ENCODE data around the gene GLA.

Gene GLA

DNA sequence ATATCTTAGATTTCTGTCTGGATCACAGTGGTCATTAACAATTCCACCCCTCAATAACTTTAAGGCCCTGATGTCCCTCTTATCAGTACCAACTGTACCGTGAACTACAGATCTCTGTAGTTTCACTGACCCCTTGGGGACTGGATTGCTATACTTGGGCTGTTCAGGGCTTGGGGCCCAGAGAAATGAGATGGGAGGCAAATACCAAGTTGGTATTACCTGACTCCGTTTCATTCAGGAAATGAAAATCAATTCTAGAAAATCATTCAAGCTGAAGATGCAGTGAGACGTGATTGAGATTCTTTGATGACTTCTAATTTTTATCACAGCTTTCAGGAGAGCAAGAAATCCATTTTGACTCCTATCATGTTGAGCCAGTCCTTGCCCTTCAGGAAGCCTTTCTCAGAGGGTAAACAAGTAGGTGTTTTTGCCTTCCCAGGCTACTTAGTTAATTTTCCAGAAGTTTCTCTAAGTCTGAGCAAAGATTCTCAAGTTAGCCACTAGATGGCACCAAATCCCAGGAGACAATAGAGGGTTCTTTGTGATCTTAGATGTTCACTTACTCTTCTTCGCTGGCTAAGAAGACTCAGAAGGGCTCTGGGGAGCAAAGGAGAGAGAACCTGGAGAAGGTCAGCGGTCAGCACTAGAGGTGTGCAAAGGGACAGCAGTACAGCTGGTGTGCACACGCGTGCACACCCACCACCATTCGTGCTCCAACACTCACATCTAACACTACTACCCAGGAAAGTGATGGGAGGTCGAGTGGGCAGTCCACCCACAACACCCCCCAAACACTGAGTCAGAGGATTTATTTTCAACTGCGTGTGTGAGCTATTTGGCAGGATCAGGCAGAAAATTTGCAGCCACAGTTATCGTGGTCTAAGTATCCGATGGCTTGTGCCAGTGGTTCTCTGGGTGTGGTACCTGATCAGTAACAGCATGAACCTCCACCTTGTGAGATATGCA lies 7.7 kb upstream of the GLA start:
- Histone ChIP-seq H3K4me1 (ENCODE audit: control insufficient read depth, insufficient read depth, low read length) (0 out of 2 replicates have a peak, but pooled peaks cover 2% of the 10 kb centered on the region), H3K36me3 (ENCODE audit: control insufficient read depth in 2 of 2, insufficient read depth in 1 of 2, low read length in 2 of 2) (peaks cover 0 to 23% of the 10 kb centered on the region in 2 experiments; a peak in 2 of 3 replicates), H3K4me3 (ENCODE audit: low read depth, low read length) (no peak overlapping the region), H3K9me3 (ENCODE audit: control insufficient read depth, insufficient read depth, low read depth, low read length) (no peaks in the 10 kb centered on the region), H3K27ac (ENCODE audit: extremely low read depth, low read depth, low read length) (no peak overlapping the region)
- CTCF ChIA-PET: interaction anchor here (0.6 to 5.0 kb wide), 23 partner anchors 9 to 1081 kb away, joined by 3 to 28 read pairs (median 4); partner anchors contain the start of genes ARMCX4 and RPL36A
- POLR2A ChIA-PET: interaction anchor here (1.2 kb wide), 1 partner anchor 25 kb away, joined by 3 read pairs; the partner anchor contains the start of gene RPL36A
- TF ChIP-seq HOXA7 (CRISPR knock-in tag; IDR thresholded peaks at IDR 0.05; ENCODE audit: borderline replicate concordance): no peak
- TF ChIP-seq ZNF175 (tag by site-specific recombination; IDR thresholded peaks at IDR 0.05): no peak
- no peak for TF ChIP-seq ZSCAN30 (tag by site-specific recombination; IDR thresholded peaks at IDR 0.05)
- TF ChIP-seq, protein P1, sequence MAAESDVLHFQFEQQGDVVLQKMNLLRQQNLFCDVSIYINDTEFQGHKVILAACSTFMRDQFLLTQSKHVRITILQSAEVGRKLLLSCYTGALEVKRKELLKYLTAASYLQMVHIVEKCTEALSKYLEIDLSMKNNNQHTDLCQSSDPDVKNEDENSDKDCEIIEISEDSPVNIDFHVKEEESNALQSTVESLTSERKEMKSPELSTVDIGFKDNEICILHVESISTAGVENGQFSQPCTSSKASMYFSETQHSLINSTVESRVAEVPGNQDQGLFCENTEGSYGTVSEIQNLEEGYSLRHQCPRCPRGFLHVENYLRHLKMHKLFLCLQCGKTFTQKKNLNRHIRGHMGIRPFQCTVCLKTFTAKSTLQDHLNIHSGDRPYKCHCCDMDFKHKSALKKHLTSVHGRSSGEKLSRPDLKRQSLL (tag by site-specific recombination; IDR thresholded peaks at IDR 0.05): no peak
- no peak for TF ChIP-seq FEZF1 (tag by site-specific recombination; IDR thresholded peaks at IDR 0.05)
- peak; percentile 27; the same call in 1 of the 2 replicates for TF ChIP-seq ZNF660 (tag by site-specific recombination; IDR thresholded peaks at IDR 0.05)
- TF ChIP-seq BCL11B (tag by site-specific recombination; IDR thresholded peaks at IDR 0.05; ENCODE audit: low read depth): no peak
- no peak for TF ChIP-seq ZNF202 (tag by site-specific recombination; IDR thresholded peaks at IDR 0.05; ENCODE audit: borderline replicate concordance)
- no peak for TF ChIP-seq ZNF157 (tag by site-specific recombination; IDR thresholded peaks at IDR 0.05)
- TF ChIP-seq ZNF138 (tag by site-specific recombination; IDR thresholded peaks at IDR 0.05; ENCODE audit: borderline replicate concordance): no peak
- TF ChIP-seq EGR2 (tag by site-specific recombination; IDR thresholded peaks at IDR 0.05; ENCODE audit: low read depth): peak; percentile 72; the same call in 1 of the 2 replicates
- TF ChIP-seq, protein P2, sequence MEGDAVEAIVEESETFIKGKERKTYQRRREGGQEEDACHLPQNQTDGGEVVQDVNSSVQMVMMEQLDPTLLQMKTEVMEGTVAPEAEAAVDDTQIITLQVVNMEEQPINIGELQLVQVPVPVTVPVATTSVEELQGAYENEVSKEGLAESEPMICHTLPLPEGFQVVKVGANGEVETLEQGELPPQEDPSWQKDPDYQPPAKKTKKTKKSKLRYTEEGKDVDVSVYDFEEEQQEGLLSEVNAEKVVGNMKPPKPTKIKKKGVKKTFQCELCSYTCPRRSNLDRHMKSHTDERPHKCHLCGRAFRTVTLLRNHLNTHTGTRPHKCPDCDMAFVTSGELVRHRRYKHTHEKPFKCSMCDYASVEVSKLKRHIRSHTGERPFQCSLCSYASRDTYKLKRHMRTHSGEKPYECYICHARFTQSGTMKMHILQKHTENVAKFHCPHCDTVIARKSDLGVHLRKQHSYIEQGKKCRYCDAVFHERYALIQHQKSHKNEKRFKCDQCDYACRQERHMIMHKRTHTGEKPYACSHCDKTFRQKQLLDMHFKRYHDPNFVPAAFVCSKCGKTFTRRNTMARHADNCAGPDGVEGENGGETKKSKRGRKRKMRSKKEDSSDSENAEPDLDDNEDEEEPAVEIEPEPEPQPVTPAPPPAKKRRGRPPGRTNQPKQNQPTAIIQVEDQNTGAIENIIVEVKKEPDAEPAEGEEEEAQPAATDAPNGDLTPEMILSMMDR (tag by site-specific recombination; IDR thresholded peaks at IDR 0.05): peak; percentile 58; the same call in 1 of the 2 replicates
- no peak for TF ChIP-seq ZNF629 (tag by site-specific recombination; IDR thresholded peaks at IDR 0.05)
- no peak for TF ChIP-seq ZNF776 (tag by site-specific recombination; IDR thresholded peaks at IDR 0.05; ENCODE audit: borderline replicate concordance)
- TF ChIP-seq YY2 (tag by site-specific recombination; IDR thresholded peaks at IDR 0.05): no peak
- TF ChIP-seq ZFHX2 (tag by site-specific recombination; conservative IDR thresholded peaks at IDR 0.05): peak; percentile 87
- TF ChIP-seq, protein P3, sequence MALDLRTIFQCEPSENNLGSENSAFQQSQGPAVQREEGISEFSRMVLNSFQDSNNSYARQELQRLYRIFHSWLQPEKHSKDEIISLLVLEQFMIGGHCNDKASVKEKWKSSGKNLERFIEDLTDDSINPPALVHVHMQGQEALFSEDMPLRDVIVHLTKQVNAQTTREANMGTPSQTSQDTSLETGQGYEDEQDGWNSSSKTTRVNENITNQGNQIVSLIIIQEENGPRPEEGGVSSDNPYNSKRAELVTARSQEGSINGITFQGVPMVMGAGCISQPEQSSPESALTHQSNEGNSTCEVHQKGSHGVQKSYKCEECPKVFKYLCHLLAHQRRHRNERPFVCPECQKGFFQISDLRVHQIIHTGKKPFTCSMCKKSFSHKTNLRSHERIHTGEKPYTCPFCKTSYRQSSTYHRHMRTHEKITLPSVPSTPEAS (tag by site-specific recombination; IDR thresholded peaks at IDR 0.05): no peak
- TF ChIP-seq ZNF341 (tag by site-specific recombination; IDR thresholded peaks at IDR 0.05; ENCODE audit: low read depth): no peak
- no peak for TF ChIP-seq HOXC10 (CRISPR knock-in tag; IDR thresholded peaks at IDR 0.05)
- no peak for TF ChIP-seq ZNF423 (tag by site-specific recombination; IDR thresholded peaks at IDR 0.05)
- TF ChIP-seq GLI2 (tag by site-specific recombination; IDR thresholded peaks at IDR 0.05; ENCODE audit: borderline replicate concordance, low read depth): no peak
- TF ChIP-seq ZNF585B (tag by site-specific recombination; IDR thresholded peaks at IDR 0.05): no peak
- no peak for TF ChIP-seq ZEB2 (tag by site-specific recombination; IDR thresholded peaks at IDR 0.05)
- no peak for TF ChIP-seq ZNF621 (tag by site-specific recombination; IDR thresholded peaks at IDR 0.05)
- no peak for TF ChIP-seq ZNF394 (tag by site-specific recombination; IDR thresholded peaks at IDR 0.05; ENCODE audit: borderline replicate concordance)
- peak; percentile 96 for TF ChIP-seq ZNF654 (tag by site-specific recombination; IDR thresholded peaks at IDR 0.05; ENCODE audit: low read depth)
- no peak for TF ChIP-seq ZNF48 (tag by site-specific recombination; IDR thresholded peaks at IDR 0.05)

Data from HEK293 (cell line).